Measurements from ENCODE around the gene SERTAD4. TPM values are rescaled to one million over a fixed set of nuclear protein-coding genes. Genes with fewer than 3 reads are reported as not detected.

SERTAD4 gene
- total RNA-seq, 1 experiment from 2014 or later, result 8.0 TPM

- Histone ChIP-seq H3K27me3 (replicated peaks; ENCODE audit: insufficient read depth, low read depth, low read length, poor library complexity) (no peaks in the 10 kb centered on the region), H3K4me1 (ENCODE audit: insufficient read depth, low read length, poor library complexity, severe bottlenecking) (peaks cover 4% of the 10 kb centered on the region), H3K36me3 (ENCODE audit: insufficient read depth, low read length, poor library complexity, severe bottlenecking) (no peaks in the 10 kb centered on the region), H3K4me3 (ENCODE audit: low read depth, low read length, poor library complexity, severe bottlenecking) (no peak overlapping the region), H3K27ac (ENCODE audit: low read depth, low read length, poor library complexity, severe bottlenecking) (no peak overlapping the region), H3K9me3 (ENCODE audit: low read depth, low read length, poor library complexity, severe bottlenecking) (no peaks in the 10 kb centered on the region)
- ChIA-PET CTCF (no interaction called here), POLR2A (ENCODE audit: low non-redundant PET) (no interaction called here)
- no TSS peak for BruUV-seq (replicated peaks)
- TF ChIP-seq EZH2 (IDR thresholded peaks at IDR 0.05; ENCODE audit: borderline replicate concordance, low read depth, low read length, poor library complexity, severe bottlenecking) (no peak), CTCF (conservative IDR thresholded peaks at IDR 0.05; ENCODE audit: low read depth, low read length) (no peak)
- intact Hi-C loops (cut with micrococcal nuclease; ENCODE audit: unreplicated experiment), result no loop called here
- no peak for DNase-seq (ENCODE audit: low spot score)
Observed at GRCh38 chr1:210218047-210218446, 14.5 kb upstream of the SERTAD4 start.

- CTCF ChIA-PET, result interaction anchor here (0.6 kb wide), 1 partner anchor 182 kb away, joined by 10 read pairs; no protein-coding TSS in a partner anchor
- Histone ChIP-seq H3K27me3 (replicated peaks; ENCODE audit: insufficient read depth, low read depth, low read length, poor library complexity) (peaks cover 8% of the 10 kb centered on the region), H3K4me1 (ENCODE audit: insufficient read depth, low read length, poor library complexity, severe bottlenecking) (no peaks in the 10 kb centered on the region), H3K4me3 (ENCODE audit: low read depth, low read length, poor library complexity, severe bottlenecking) (no peak overlapping the region), H3K36me3 (ENCODE audit: insufficient read depth, low read length, poor library complexity, severe bottlenecking) (no peaks in the 10 kb centered on the region), H3K27ac (ENCODE audit: low read depth, low read length, poor library complexity, severe bottlenecking) (no peak overlapping the region), H3K9me3 (ENCODE audit: low read depth, low read length, poor library complexity, severe bottlenecking) (no peaks in the 10 kb centered on the region)
- POLR2A ChIA-PET (ENCODE audit: low non-redundant PET), result no interaction called here
- DNase-seq (ENCODE audit: low spot score), result peak; percentile 29
- TF ChIP-seq CTCF (conservative IDR thresholded peaks at IDR 0.05; ENCODE audit: low read depth, low read length) (no peak), EZH2 (IDR thresholded peaks at IDR 0.05; ENCODE audit: borderline replicate concordance, low read depth, low read length, poor library complexity, severe bottlenecking) (no peak)
- BruUV-seq (replicated peaks), result no TSS peak
- intact Hi-C loops (cut with micrococcal nuclease; ENCODE audit: unreplicated experiment), result loop anchor here (1.0 kb wide), 1 partner anchor 12 kb away; no protein-coding TSS in a partner anchor
Observed at GRCh38 chr1:210222340-210223006, 10.1 kb upstream of the SERTAD4 start.

- BruUV-seq (replicated peaks), result no TSS peak
- DNase-seq (ENCODE audit: low spot score), result no peak
- H3K27ac ChIP-seq (ENCODE audit: low read depth, low read length, poor library complexity, severe bottlenecking), result no peak overlapping the region
- no peak for TF ChIP-seq EZH2 (IDR thresholded peaks at IDR 0.05; ENCODE audit: borderline replicate concordance, low read depth, low read length, poor library complexity, severe bottlenecking)
- TF ChIP-seq CTCF (conservative IDR thresholded peaks at IDR 0.05; ENCODE audit: low read depth, low read length), result no peak
- POLR2A ChIA-PET (ENCODE audit: low non-redundant PET), result no interaction called here
- intact Hi-C loops (cut with micrococcal nuclease; ENCODE audit: unreplicated experiment), result no loop called here
- H3K27me3 ChIP-seq (replicated peaks; ENCODE audit: insufficient read depth, low read depth, low read length, poor library complexity), result peaks cover 16% of the 10 kb centered on the region
- H3K36me3 ChIP-seq (ENCODE audit: insufficient read depth, low read length, poor library complexity, severe bottlenecking), result no peaks in the 10 kb centered on the region
- CTCF ChIA-PET, result no interaction called here
- H3K4me1 ChIP-seq (ENCODE audit: insufficient read depth, low read length, poor library complexity, severe bottlenecking), result no peaks in the 10 kb centered on the region
- H3K4me3 ChIP-seq (ENCODE audit: low read depth, low read length, poor library complexity, severe bottlenecking), result no peak overlapping the region
- H3K9me3 ChIP-seq (ENCODE audit: low read depth, low read length, poor library complexity, severe bottlenecking), result no peaks in the 10 kb centered on the region
Observed at GRCh38 chr1:210223226-210223904, 9.2 kb upstream of the SERTAD4 start.
